HL-60 (cell line): ENCODE results near the gene ACP7.

Experiments used
- DNase-seq, 2 experiments: peaks; one replicate each; pipeline ENCODE4 v3.0.0-alpha.2; 2010 to 2020; ENCODE audit warnings: low read depth in 1 of 2, low spot score in 1 of 2
- H3K27ac ChIP-seq: fragments of 250-450 bp; sonication (Bioruptor Pico); replicated peaks from 2 replicates; pipeline ENCODE4 v1.5.1; 2020; ENCODE audit warnings: mild to moderate bottlenecking, moderate library complexity
- H3K27me3 ChIP-seq: fragments of 250-450 bp; sonication (Bioruptor Pico); 2 replicates; pipeline ENCODE4 v1.5.1; 2021; ENCODE audit warnings: mild to moderate bottlenecking, moderate library complexity; ENCODE audit not compliant: insufficient read depth, poor library complexity, severe bottlenecking
- H3K4me3 ChIP-seq: replicated peaks from 2 replicates; pipeline ENCODE4 v1.5.1; 2011; ENCODE audit warnings: mild to moderate bottlenecking, control low read depth, low read length; ENCODE audit not compliant: insufficient read depth
- GABPA ChIP-seq: IDR thresholded peaks from 2 replicates; pipeline ENCODE4 v1.6.1; 2012; ENCODE audit warnings: low read depth
- POLR2AphosphoS5 ChIP-seq: IDR thresholded peaks from 2 replicates; pipeline ENCODE4 v1.6.1; 2012; ENCODE audit warnings: low read depth
- SPI1 ChIP-seq: IDR thresholded peaks from 2 replicates; pipeline ENCODE4 v1.6.1; 2012; ENCODE audit warnings: low read depth, mild to moderate bottlenecking, borderline replicate concordance
- TF ChIP-seq, protein P1 (sequence below): IDR thresholded peaks from one replicate; pipeline ENCODE4 v1.5.1; 2011; ENCODE audit warnings: low read length, control low read depth, inconsistent platforms; ENCODE audit not compliant: insufficient read depth
- TF ChIP-seq, protein P2 (sequence below): IDR thresholded peaks from 2 replicates; pipeline ENCODE4 v1.6.1; 2012; ENCODE audit warnings: low read depth; ENCODE audit not compliant: insufficient replicate concordance

Gene ACP7

DNA sequence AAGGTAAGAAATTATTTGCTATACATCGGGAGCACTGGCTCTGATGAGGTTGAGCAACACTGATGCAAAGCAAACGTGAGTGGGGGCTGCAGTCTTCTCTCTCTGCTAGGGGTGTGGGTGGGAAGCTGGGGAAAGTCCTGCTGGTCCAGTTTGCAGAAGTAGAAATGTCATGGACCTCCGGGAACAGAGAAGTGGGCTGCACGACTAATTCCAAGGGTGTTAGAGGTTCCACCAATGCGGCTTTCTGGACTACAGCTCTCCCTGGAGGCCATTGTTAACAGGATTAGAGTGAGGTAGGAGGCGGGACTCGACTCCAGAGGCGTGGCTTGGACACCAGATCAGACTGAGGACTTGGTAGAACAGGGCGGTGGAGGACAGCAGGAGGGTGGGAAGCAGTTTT is 46.1 kb upstream of the ACP7 start:
- Histone ChIP-seq H3K27me3 (peaks cover 11% of the 10 kb centered on the region), H3K27ac (no peak overlapping the region), H3K4me3 (no peak overlapping the region)
- DNase-seq, result no peak
- TF ChIP-seq, protein P1, sequence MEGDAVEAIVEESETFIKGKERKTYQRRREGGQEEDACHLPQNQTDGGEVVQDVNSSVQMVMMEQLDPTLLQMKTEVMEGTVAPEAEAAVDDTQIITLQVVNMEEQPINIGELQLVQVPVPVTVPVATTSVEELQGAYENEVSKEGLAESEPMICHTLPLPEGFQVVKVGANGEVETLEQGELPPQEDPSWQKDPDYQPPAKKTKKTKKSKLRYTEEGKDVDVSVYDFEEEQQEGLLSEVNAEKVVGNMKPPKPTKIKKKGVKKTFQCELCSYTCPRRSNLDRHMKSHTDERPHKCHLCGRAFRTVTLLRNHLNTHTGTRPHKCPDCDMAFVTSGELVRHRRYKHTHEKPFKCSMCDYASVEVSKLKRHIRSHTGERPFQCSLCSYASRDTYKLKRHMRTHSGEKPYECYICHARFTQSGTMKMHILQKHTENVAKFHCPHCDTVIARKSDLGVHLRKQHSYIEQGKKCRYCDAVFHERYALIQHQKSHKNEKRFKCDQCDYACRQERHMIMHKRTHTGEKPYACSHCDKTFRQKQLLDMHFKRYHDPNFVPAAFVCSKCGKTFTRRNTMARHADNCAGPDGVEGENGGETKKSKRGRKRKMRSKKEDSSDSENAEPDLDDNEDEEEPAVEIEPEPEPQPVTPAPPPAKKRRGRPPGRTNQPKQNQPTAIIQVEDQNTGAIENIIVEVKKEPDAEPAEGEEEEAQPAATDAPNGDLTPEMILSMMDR, result no peak
- no peak for TF ChIP-seq POLR2AphosphoS5
- no peak for TF ChIP-seq SPI1
- TF ChIP-seq, protein P2, sequence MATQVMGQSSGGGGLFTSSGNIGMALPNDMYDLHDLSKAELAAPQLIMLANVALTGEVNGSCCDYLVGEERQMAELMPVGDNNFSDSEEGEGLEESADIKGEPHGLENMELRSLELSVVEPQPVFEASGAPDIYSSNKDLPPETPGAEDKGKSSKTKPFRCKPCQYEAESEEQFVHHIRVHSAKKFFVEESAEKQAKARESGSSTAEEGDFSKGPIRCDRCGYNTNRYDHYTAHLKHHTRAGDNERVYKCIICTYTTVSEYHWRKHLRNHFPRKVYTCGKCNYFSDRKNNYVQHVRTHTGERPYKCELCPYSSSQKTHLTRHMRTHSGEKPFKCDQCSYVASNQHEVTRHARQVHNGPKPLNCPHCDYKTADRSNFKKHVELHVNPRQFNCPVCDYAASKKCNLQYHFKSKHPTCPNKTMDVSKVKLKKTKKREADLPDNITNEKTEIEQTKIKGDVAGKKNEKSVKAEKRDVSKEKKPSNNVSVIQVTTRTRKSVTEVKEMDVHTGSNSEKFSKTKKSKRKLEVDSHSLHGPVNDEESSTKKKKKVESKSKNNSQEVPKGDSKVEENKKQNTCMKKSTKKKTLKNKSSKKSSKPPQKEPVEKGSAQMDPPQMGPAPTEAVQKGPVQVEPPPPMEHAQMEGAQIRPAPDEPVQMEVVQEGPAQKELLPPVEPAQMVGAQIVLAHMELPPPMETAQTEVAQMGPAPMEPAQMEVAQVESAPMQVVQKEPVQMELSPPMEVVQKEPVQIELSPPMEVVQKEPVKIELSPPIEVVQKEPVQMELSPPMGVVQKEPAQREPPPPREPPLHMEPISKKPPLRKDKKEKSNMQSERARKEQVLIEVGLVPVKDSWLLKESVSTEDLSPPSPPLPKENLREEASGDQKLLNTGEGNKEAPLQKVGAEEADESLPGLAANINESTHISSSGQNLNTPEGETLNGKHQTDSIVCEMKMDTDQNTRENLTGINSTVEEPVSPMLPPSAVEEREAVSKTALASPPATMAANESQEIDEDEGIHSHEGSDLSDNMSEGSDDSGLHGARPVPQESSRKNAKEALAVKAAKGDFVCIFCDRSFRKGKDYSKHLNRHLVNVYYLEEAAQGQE, result no peak
- no peak for TF ChIP-seq GABPA

DNA sequence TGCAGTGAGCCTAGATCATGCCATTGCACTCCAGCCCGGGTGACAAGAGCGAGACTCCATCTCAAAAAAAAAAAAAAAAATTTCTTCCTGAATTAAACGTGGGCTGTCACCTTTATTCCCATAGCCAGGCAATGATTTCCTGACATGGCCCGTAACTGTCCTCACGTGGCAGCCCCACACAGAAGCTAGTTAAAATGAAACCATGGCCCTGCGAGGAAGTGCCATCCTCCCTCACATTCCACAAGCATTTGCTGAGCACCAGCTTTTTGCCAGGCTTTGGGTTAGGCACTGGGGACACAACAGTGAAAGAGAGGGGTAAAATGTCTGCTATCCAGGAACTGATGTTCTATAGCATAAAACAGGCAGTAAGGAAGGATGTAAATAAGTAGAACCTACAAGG is 38.7 kb upstream of the ACP7 start:
- TF ChIP-seq POLR2AphosphoS5 (no peak), SPI1 (no peak), GABPA (no peak)
- TF ChIP-seq, protein P2, result no peak
- TF ChIP-seq, protein P1, result no peak
- Histone ChIP-seq H3K27me3 (peaks cover 5% of the 10 kb centered on the region), H3K27ac (no peak overlapping the region), H3K4me3 (no peak overlapping the region)
- DNase-seq, result no peak

DNA sequence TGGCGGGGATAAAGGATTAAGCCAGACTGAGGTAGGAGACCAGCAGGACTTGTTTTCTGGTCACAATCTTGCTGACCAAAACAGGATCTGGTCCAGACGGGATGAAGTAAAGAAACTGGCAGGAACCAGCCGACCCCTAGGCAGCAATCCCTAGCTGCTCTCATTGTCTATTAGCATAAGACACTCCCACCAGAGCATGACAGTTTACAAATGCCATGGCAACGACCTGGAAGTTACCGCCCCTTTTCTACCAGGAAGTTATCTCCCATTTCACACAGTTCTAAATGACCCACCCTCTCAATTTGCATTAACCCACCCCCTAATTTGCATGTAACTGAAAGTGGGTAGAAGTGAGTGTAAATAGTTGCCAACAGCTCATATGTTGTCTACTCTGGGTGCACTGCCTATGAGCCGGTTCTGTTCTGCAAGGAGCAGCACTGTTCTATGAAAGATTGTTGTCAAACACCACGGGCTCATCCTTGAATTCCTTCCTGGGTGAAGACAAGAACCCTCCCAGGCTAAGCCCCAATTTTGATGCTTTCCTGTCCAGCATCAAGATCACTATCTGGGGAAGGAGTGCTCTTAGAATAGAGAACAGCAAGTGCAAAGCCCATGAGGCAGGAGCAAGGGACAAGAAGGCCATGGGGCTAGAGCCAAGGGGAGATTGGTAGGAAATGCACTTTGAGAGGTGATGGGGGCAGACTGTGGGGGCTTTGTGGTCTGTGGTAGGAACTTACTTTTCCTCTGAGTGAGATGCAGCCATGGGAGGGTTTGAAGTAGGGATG is 37.9 kb upstream of the ACP7 start:
- DNase-seq, result no peak
- Histone ChIP-seq H3K4me3 (no peak overlapping the region), H3K27ac (no peak overlapping the region), H3K27me3 (peaks cover 5% of the 10 kb centered on the region)
- TF ChIP-seq, protein P2, result no peak
- TF ChIP-seq, protein P1, result no peak
- TF ChIP-seq SPI1 (no peak), GABPA (no peak), POLR2AphosphoS5 (no peak)
